WTC11 (cell line): Measurements from ENCODE around the gene ZNF485. TPM values are rescaled to one million over a fixed set of nuclear protein-coding genes. Genes with fewer than 3 reads are reported as not detected.

Experiments
- ATAC-seq: fragments of 200-7000 bp; cut with Tn5 transposase; 2 replicates; pipeline ENCODE4 v1.10.0; 2021; ENCODE audit warnings: mild to moderate bottlenecking, moderate library complexity
- CTCF ChIA-PET: fragments of 300-600 bp; sonication (Branson Sonifier 250); formaldehyde crosslinking; loops from one replicate; lab custom pipeline; 2021; ENCODE audit warnings: antibody characterized with exemption; lab: Charles Lee
- POLR2A ChIA-PET: fragments of 350-600 bp; sonication (Branson Sonifier 250); formaldehyde crosslinking; loops from one replicate; lab custom pipeline; 2021; ENCODE audit warnings: antibody characterized with exemption; lab: Charles Lee
- DNase-seq: peaks from one replicate; pipeline ENCODE4 v3.0.0; 2021; ENCODE audit warnings: low spot score
- H3K27ac Mint-ChIP-seq: 2 replicates; pipeline ENCODE4 v1.8.0; 2021; ENCODE audit warnings: mixed read lengths
- H3K27me3 Mint-ChIP-seq: 2 replicates; pipeline ENCODE4 v1.8.0; 2021; ENCODE audit warnings: low read depth, mild to moderate bottlenecking, moderate library complexity, mixed read lengths
- H3K36me3 Mint-ChIP-seq: 2 replicates; pipeline ENCODE4 v1.8.0; 2021; ENCODE audit warnings: mixed read lengths
- H3K4me1 Mint-ChIP-seq: 2 replicates; pipeline ENCODE4 v1.8.0; 2022; ENCODE audit warnings: mixed read lengths
- H3K4me3 Mint-ChIP-seq: 2 replicates; pipeline ENCODE4 v1.8.0; 2021; ENCODE audit warnings: mild to moderate bottlenecking, moderate library complexity, mixed read lengths
- H3K9me3 Mint-ChIP-seq: 2 replicates; pipeline ENCODE4 v1.8.0; 2021; ENCODE audit warnings: mixed read lengths
- ELF4 ChIP-seq: sonication (generic); formaldehyde crosslinking; IDR thresholded peaks from 2 replicates; pipeline ENCODE4 v1.8.1; 2022; ENCODE audit warnings: low read depth, mild to moderate bottlenecking, moderate library complexity, missing genetic modification reagents
- EMX1 ChIP-seq: fragments of 250-450 bp; sonication (Bioruptor Pico); IDR thresholded peaks from 2 replicates; pipeline ENCODE4 v1.8.0; 2021; ENCODE audit warnings: mild to moderate bottlenecking
- FOXK1 ChIP-seq: sonication (generic); formaldehyde crosslinking; IDR thresholded peaks from 2 replicates; pipeline ENCODE4 v1.8.0; 2022; ENCODE audit warnings: mild to moderate bottlenecking, moderate library complexity, missing genetic modification reagents
- IRF2 ChIP-seq: sonication (generic); formaldehyde crosslinking; IDR thresholded peaks from 2 replicates; pipeline ENCODE4 v1.8.0; 2022; ENCODE audit warnings: low read depth, missing genetic modification reagents, borderline replicate concordance
- NR1H2 ChIP-seq: sonication (generic); formaldehyde crosslinking; IDR thresholded peaks from 2 replicates; pipeline ENCODE4 v1.9.0; 2021; ENCODE audit warnings: mild to moderate bottlenecking, moderate library complexity, missing genetic modification reagents
- OVOL2 ChIP-seq: fragments of 250-450 bp; sonication (Bioruptor Pico); IDR thresholded peaks from 2 replicates; pipeline ENCODE4 v1.9.0; 2021; ENCODE audit warnings: mild to moderate bottlenecking, borderline replicate concordance
- PRRX2 ChIP-seq: fragments of 250-450 bp; sonication (Bioruptor Pico); IDR thresholded peaks from 2 replicates; pipeline ENCODE4 v1.8.0; 2021; ENCODE audit warnings: mild to moderate bottlenecking
- SMAD3 ChIP-seq: sonication (generic); formaldehyde crosslinking; IDR thresholded peaks from 2 replicates; pipeline ENCODE4 v1.8.0; 2022; ENCODE audit warnings: missing genetic modification reagents, mild to moderate bottlenecking, borderline replicate concordance
- TEAD4 ChIP-seq: sonication (generic); formaldehyde crosslinking; IDR thresholded peaks from 2 replicates; pipeline ENCODE4 v1.8.0; 2022; ENCODE audit warnings: mild to moderate bottlenecking, missing genetic modification reagents
- ZNF219 ChIP-seq: sonication (generic); formaldehyde crosslinking; IDR thresholded peaks from 2 replicates; pipeline ENCODE4 v1.8.0; 2023; ENCODE audit warnings: missing genetic modification reagents, mild to moderate bottlenecking, borderline replicate concordance
- ZNF232 ChIP-seq: sonication (generic); formaldehyde crosslinking; IDR thresholded peaks from 2 replicates; pipeline ENCODE4 v1.8.0; 2022; ENCODE audit warnings: mild to moderate bottlenecking, missing genetic modification reagents
- ZNF263 ChIP-seq: sonication (generic); formaldehyde crosslinking; IDR thresholded peaks from 2 replicates; pipeline ENCODE4 v1.8.1; 2022; ENCODE audit warnings: low read depth, mild to moderate bottlenecking, moderate library complexity, missing genetic modification reagents
- ZNF425 ChIP-seq: fragments of 250-450 bp; sonication (Bioruptor Pico); conservative IDR thresholded peaks from 2 replicates; pipeline ENCODE4 v1.9.0; 2021; ENCODE audit warnings: mild to moderate bottlenecking
- ZNF671 ChIP-seq: fragments of 250-450 bp; sonication (Bioruptor Pico); IDR thresholded peaks from 2 replicates; pipeline ENCODE4 v1.8.0; 2021; ENCODE audit warnings: mild to moderate bottlenecking
- total RNA-seq: library from RNA; stranded (reverse); gene quantifications from 3 replicates; pipeline ENCODE4 v1.2.3, GENCODE V29; 2021
- TF ChIP-seq, protein P1 (sequence below): fragments of 250-450 bp; sonication (Bioruptor Pico); IDR thresholded peaks from 2 replicates; pipeline ENCODE4 v1.9.0; 2021; ENCODE audit warnings: mild to moderate bottlenecking
- TF ChIP-seq, protein P2 (sequence below): sonication (generic); formaldehyde crosslinking; IDR thresholded peaks from 2 replicates; pipeline ENCODE4 v1.8.1; 2022; ENCODE audit warnings: low read depth, missing genetic modification reagents, borderline replicate concordance
- TF ChIP-seq, protein P3 (sequence below): fragments of 250-450 bp; sonication (Bioruptor Pico); IDR thresholded peaks from 2 replicates; pipeline ENCODE4 v2.1.2; 2022; ENCODE audit warnings: mild to moderate bottlenecking, moderate library complexity
- TF ChIP-seq, protein P4 (sequence below): sonication (generic); formaldehyde crosslinking; IDR thresholded peaks from 2 replicates; pipeline ENCODE4 v1.8.1; 2022; ENCODE audit warnings: missing genetic modification reagents, borderline replicate concordance
- TF ChIP-seq, protein P5 (sequence below): sonication (generic); formaldehyde crosslinking; IDR thresholded peaks from 2 replicates; pipeline ENCODE4 v1.8.1; 2023; ENCODE audit warnings: mild to moderate bottlenecking, missing genetic modification reagents, moderate library complexity
- TF ChIP-seq, protein P6 (sequence below): fragments of 250-450 bp; sonication (Bioruptor Pico); IDR thresholded peaks from 2 replicates; pipeline ENCODE4 v1.9.0; 2021; ENCODE audit warnings: moderate library complexity, mild to moderate bottlenecking, inconsistent platforms, borderline replicate concordance
- TF ChIP-seq, protein P7 (sequence below): sonication (generic); formaldehyde crosslinking; IDR thresholded peaks from 2 replicates; pipeline ENCODE4 v1.8.0; 2022; ENCODE audit warnings: mild to moderate bottlenecking, missing genetic modification reagents
- TF ChIP-seq, protein P8 (sequence below): sonication (generic); formaldehyde crosslinking; IDR thresholded peaks from 2 replicates; pipeline ENCODE4 v1.8.0; 2022; ENCODE audit warnings: mild to moderate bottlenecking, missing genetic modification reagents

The ZNF485 gene
- total RNA-seq, 1 experiment from 2014 or later: 9.6 TPM

DNA sequence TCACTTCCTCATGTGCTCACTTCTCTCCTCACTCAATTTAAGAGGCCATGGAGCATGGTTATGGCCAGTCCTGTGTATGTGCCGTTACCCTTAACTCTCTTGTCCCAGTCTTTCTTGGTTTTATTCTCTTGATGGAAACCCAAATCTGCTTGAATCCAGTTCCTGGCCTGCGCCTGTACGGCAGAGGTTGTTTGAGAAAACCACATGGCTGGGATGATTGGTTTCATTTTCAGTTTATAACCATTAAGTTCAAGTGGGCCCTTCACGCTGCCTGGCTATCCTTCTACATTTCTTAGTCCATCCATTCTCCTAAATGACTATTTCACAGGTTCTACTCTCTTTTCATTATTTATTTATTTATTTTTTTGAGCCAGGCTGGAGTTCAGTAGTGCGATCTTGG is 30.2 kb upstream of the ZNF485 start:
- TF ChIP-seq, protein P1, sequence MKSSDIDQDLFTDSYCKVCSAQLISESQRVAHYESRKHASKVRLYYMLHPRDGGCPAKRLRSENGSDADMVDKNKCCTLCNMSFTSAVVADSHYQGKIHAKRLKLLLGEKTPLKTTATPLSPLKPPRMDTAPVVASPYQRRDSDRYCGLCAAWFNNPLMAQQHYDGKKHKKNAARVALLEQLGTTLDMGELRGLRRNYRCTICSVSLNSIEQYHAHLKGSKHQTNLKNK (CRISPR knock-in tag): no peak
- no peak for TF ChIP-seq EMX1 (CRISPR knock-in tag)
- TF ChIP-seq, protein P2, sequence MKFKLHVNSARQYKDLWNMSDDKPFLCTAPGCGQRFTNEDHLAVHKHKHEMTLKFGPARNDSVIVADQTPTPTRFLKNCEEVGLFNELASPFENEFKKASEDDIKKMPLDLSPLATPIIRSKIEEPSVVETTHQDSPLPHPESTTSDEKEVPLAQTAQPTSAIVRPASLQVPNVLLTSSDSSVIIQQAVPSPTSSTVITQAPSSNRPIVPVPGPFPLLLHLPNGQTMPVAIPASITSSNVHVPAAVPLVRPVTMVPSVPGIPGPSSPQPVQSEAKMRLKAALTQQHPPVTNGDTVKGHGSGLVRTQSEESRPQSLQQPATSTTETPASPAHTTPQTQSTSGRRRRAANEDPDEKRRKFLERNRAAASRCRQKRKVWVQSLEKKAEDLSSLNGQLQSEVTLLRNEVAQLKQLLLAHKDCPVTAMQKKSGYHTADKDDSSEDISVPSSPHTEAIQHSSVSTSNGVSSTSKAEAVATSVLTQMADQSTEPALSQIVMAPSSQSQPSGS (CRISPR knock-in tag): no peak
- H3K27ac Mint-ChIP-seq: no peak overlapping the region
- DNase-seq (no peak), ATAC-seq (no peak)
- peaks cover 25% of the 10 kb centered on the region for H3K9me3 Mint-ChIP-seq
- peaks cover 26% of the 10 kb centered on the region for H3K4me1 Mint-ChIP-seq
- peaks cover 21% of the 10 kb centered on the region for H3K36me3 Mint-ChIP-seq
- H3K27me3 Mint-ChIP-seq: peaks cover 60% of the 10 kb centered on the region
- CTCF ChIA-PET: no interaction called here
- POLR2A ChIA-PET: no interaction called here
- H3K4me3 Mint-ChIP-seq: no peak overlapping the region

DNA sequence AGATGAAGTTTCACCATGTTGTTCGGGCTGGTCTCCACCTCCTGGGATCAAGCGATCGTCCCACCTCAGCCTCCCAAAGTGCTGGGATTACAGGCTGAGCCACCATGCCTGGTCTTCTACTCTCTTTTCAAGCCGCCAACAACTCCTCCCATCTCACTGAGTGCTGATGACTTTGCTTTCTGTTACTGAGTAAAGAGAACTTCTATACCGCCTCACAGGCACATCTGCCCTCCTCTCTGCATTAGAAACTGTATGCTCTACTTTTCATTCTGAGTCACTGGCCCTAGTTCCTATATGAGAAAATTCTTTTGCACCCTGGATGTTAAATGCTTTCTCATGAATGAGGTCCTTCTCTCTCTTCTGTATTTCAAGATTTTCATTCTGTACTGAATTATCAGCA is 29.7 kb upstream of the ZNF485 start:
- DNase-seq (no peak), ATAC-seq (no peak)
- peaks cover 64% of the 10 kb centered on the region for H3K27me3 Mint-ChIP-seq
- ChIA-PET POLR2A (no interaction called here), CTCF (no interaction called here)
- peaks cover 17% of the 10 kb centered on the region for H3K36me3 Mint-ChIP-seq
- H3K4me3 Mint-ChIP-seq: no peak overlapping the region
- peaks cover 25% of the 10 kb centered on the region for H3K9me3 Mint-ChIP-seq
- no peak overlapping the region for H3K27ac Mint-ChIP-seq
- H3K4me1 Mint-ChIP-seq: peaks cover 26% of the 10 kb centered on the region
- no peak for TF ChIP-seq SMAD3 (CRISPR knock-in tag)
- TF ChIP-seq TEAD4 (CRISPR knock-in tag): no peak
- no peak for TF ChIP-seq ZNF232 (CRISPR knock-in tag)
- no peak for TF ChIP-seq ZNF263 (CRISPR knock-in tag)
- TF ChIP-seq ELF4: no peak
- TF ChIP-seq, protein P3, sequence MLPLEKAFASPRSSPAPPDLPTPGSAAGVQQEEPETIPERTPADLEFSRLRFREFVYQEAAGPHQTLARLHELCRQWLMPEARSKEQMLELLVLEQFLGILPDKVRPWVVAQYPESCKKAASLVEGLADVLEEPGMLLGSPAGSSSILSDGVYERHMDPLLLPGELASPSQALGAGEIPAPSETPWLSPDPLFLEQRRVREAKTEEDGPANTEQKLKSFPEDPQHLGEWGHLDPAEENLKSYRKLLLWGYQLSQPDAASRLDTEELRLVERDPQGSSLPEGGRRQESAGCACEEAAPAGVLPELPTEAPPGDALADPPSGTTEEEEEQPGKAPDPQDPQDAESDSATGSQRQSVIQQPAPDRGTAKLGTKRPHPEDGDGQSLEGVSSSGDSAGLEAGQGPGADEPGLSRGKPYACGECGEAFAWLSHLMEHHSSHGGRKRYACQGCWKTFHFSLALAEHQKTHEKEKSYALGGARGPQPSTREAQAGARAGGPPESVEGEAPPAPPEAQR (CRISPR knock-in tag): no peak
- TF ChIP-seq, protein P4, sequence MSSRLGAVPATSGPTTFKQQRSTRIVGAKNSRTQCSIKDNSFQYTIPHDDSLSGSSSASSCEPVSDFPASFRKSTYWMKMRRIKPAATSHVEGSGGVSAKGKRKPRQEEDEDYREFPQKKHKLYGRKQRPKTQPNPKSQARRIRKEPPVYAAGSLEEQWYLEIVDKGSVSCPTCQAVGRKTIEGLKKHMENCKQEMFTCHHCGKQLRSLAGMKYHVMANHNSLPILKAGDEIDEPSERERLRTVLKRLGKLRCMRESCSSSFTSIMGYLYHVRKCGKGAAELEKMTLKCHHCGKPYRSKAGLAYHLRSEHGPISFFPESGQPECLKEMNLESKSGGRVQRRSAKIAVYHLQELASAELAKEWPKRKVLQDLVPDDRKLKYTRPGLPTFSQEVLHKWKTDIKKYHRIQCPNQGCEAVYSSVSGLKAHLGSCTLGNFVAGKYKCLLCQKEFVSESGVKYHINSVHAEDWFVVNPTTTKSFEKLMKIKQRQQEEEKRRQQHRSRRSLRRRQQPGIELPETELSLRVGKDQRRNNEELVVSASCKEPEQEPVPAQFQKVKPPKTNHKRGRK (CRISPR knock-in tag): no peak
- TF ChIP-seq, protein P5, sequence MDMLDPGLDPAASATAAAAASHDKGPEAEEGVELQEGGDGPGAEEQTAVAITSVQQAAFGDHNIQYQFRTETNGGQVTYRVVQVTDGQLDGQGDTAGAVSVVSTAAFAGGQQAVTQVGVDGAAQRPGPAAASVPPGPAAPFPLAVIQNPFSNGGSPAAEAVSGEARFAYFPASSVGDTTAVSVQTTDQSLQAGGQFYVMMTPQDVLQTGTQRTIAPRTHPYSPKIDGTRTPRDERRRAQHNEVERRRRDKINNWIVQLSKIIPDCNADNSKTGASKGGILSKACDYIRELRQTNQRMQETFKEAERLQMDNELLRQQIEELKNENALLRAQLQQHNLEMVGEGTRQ: no peak
- no peak for TF ChIP-seq ZNF219
- no peak for TF ChIP-seq OVOL2 (CRISPR knock-in tag)
- no peak for TF ChIP-seq NR1H2 (CRISPR knock-in tag)
- TF ChIP-seq, protein P1 (CRISPR knock-in tag): no peak
- no peak for TF ChIP-seq PRRX2 (CRISPR knock-in tag)
- TF ChIP-seq ZNF671 (CRISPR knock-in tag): no peak

- CTCF ChIA-PET: no interaction called here
- no peaks in the 10 kb centered on the region for H3K4me1 Mint-ChIP-seq
- DNase-seq (no peak), ATAC-seq (no peak)
- H3K27me3 Mint-ChIP-seq: peaks cover 17% of the 10 kb centered on the region
- H3K9me3 Mint-ChIP-seq: no peaks in the 10 kb centered on the region
- H3K36me3 Mint-ChIP-seq: no peaks in the 10 kb centered on the region
- no peak overlapping the region for H3K27ac Mint-ChIP-seq
- H3K4me3 Mint-ChIP-seq: no peak overlapping the region
- POLR2A ChIA-PET: no interaction called here
- no peak for TF ChIP-seq ZNF425
- TF ChIP-seq, protein P6, sequence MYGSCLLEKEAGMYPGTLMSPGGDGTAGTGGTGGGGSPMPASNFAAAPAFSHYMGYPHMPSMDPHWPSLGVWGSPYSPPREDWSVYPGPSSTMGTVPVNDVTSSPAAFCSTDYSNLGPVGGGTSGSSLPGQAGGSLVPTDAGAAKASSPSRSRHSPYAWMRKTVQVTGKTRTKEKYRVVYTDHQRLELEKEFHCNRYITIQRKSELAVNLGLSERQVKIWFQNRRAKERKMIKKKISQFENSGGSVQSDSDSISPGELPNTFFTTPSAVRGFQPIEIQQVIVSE: no peak
- TF ChIP-seq FOXK1 (CRISPR knock-in tag): no peak
- TF ChIP-seq, protein P7, sequence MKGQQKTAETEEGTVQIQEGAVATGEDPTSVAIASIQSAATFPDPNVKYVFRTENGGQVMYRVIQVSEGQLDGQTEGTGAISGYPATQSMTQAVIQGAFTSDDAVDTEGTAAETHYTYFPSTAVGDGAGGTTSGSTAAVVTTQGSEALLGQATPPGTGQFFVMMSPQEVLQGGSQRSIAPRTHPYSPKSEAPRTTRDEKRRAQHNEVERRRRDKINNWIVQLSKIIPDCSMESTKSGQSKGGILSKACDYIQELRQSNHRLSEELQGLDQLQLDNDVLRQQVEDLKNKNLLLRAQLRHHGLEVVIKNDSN (CRISPR knock-in tag): no peak
- no peak for TF ChIP-seq IRF2 (CRISPR knock-in tag)
- TF ChIP-seq, protein P8, sequence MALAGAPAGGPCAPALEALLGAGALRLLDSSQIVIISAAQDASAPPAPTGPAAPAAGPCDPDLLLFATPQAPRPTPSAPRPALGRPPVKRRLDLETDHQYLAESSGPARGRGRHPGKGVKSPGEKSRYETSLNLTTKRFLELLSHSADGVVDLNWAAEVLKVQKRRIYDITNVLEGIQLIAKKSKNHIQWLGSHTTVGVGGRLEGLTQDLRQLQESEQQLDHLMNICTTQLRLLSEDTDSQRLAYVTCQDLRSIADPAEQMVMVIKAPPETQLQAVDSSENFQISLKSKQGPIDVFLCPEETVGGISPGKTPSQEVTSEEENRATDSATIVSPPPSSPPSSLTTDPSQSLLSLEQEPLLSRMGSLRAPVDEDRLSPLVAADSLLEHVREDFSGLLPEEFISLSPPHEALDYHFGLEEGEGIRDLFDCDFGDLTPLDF (CRISPR knock-in tag): no peak
Observed at GRCh38 chr10:43584051-43584450, 22.2 kb upstream of the ZNF485 start.
